ENCODE measurements around the gene OPCML. TPM values are rescaled to one million over a fixed set of nuclear protein-coding genes. Genes with fewer than 3 reads are reported as not detected.

The OPCML gene
- total and polyA plus RNA-seq, 2 of the 13 experiments (the other 11 are each of a cell fraction or from before 2014, with no cell fraction given), result not detected

GRCh38 chr11:132862933-132863332 is 669.4 kb downstream of the OPCML start (continued):
- TF ChIP-seq REST (IDR thresholded peaks at IDR 0.05; ENCODE audit: borderline replicate concordance in 1 of 2, low read depth in 1 of 2, low read length in 2 of 2) (no peak), DNMT1 (CRISPR knock-in tag; IDR thresholded peaks at IDR 0.05) (no peak)

GRCh38 chr11:132862137-132862536 is 670.2 kb downstream of the OPCML start:
- in situ Hi-C loops (cut with HindIII; ENCODE audit: extremely low pct_ligation_motif_present, low pct_unique_long_range_greater_than_20kb), result no loop called here

More at GRCh38 chr11:132862137-132862536, 670.2 kb downstream of the OPCML start:
- Histone ChIP-seq H3K9me3 (ENCODE audit: low read length) (no peaks in the 10 kb centered on the region), H3K4me2 (ENCODE audit: low read depth, low read length) (no peak overlapping the region), H3K4me1 (ENCODE audit: insufficient read depth, low read length) (no peaks in the 10 kb centered on the region), H2AFZ (ENCODE audit: low read length) (no peak overlapping the region), H3K27me3 (ENCODE audit: control insufficient read depth in 1 of 2, insufficient read depth in 2 of 2, low read length in 2 of 2) (peaks cover 0 to 3% of the 10 kb centered on the region in 2 experiments; a peak in 1 of 5 replicates), H3K79me2 (ENCODE audit: insufficient read depth, low read length) (no peaks in the 10 kb centered on the region), H3K27ac (ENCODE audit: extremely low read length, insufficient read depth, low read length) (no peak overlapping the region), H4K20me1 (ENCODE audit: insufficient read depth, low read length) (no peaks in the 10 kb centered on the region), H3K4me3 (replicated peaks in 1 of 3; ENCODE audit: insufficient read depth in 1 of 3, low read depth in 2 of 3, low read length in 3 of 3) (no peak overlapping the region), H3K36me3 (replicated peaks in 1 of 2; ENCODE audit: control insufficient read depth in 1 of 2, insufficient read depth in 2 of 2, low read length in 2 of 2) (no peaks in the 10 kb centered on the region), H3K9ac (ENCODE audit: insufficient read depth, low read depth, low read length) (no peak overlapping the region)
- TF ChIP-seq NAIF1 (CRISPR knock-in tag; IDR thresholded peaks at IDR 0.05; ENCODE audit: borderline replicate concordance) (no peak), ISX (CRISPR knock-in tag; conservative IDR thresholded peaks at IDR 0.05) (no peak), ZNF260 (CRISPR knock-in tag; IDR thresholded peaks at IDR 0.05; ENCODE audit: borderline replicate concordance, low read depth) (no peak)
- DNase-seq (ENCODE audit: low spot score) (no peak), ATAC-seq (no peak), FAIRE-seq (no peak)
- BruUV-seq (replicated peaks), result no TSS peak
- intact Hi-C loops (cut with micrococcal nuclease; ENCODE audit: unreplicated experiment), result no loop called here
- ChIA-PET POLR2A (no interaction called here), CTCF (ENCODE audit: low intra/inter-chr PET ratio, low total read pairs) (no interaction called here)
- 30% methylated on average over 5 of the region's 5 CpGs for WGBS (ENCODE audit: low lambda C conversion rate)

Measured in HepG2 (cell line).